ENCODE results near the gene POLK. TPM values are rescaled to one million over a fixed set of nuclear protein-coding genes. Genes with fewer than 3 reads are reported as not detected.

The POLK gene
- total and polyA plus RNA-seq, 2 experiments from 2014 or later, result 22.2 to 25.7 TPM

DNA sequence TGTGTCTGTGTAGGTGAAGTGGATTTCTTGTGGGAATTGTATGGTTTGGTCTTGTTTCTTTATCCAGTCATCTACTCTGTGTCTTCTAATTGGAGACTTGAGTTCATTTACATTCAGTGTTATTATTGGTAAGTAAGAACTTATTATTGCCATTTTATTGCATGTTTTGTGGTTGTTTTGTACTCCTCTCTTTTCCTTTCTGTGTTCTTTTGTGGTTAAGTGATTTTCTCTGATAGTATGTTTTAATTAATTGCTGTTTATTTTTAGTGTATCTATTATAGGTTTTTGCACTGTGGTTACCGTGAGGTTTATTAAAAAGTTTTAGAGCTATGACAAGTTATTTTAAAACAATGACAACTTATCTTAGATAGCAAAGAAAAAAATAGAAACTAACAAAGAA lies 8.1 kb downstream of the POLK start:
- H3K79me2 ChIP-seq (ENCODE audit: insufficient read depth), result peaks cover 100% of the 10 kb centered on the region
- 0 out of 2 replicates have a peak, but pooled peaks cover 7% of the 10 kb centered on the region for H4K20me1 ChIP-seq (ENCODE audit: insufficient read depth)
- 100% methylated on average over 1 of the region's 1 CpG for WGBS, 2 experiments (ENCODE audit: low coverage in 1 of 2, low lambda C conversion rate in 2 of 2, missing lambda C conversion rate in 2 of 2)
- no peak overlapping the region for H3K4me3 ChIP-seq
- H3K4me2 ChIP-seq (ENCODE audit: unreplicated experiment), result no peak overlapping the region
- no peaks in the 10 kb centered on the region for H3K9me2 ChIP-seq (ENCODE audit: insufficient read depth)
- no peaks in the 10 kb centered on the region for H3K27me3 ChIP-seq (replicated peaks; ENCODE audit: insufficient read depth)
- in situ Hi-C loops (cut with MboI), result no loop called here
- H3K27ac ChIP-seq, result no peak overlapping the region
- no peak overlapping the region for H2AFZ ChIP-seq
- no peak for TF ChIP-seq EZH2phosphoT487 (IDR thresholded peaks at IDR 0.05; ENCODE audit: insufficient read depth, low read depth)
- TF ChIP-seq EZH2 (IDR thresholded peaks at IDR 0.05; ENCODE audit: insufficient read depth, poor library complexity, severe bottlenecking), result no peak
- no peak overlapping the region for H3K9ac ChIP-seq
- peaks cover 14% of the 10 kb centered on the region; the same call in 1 of the 2 replicates for H3K36me3 ChIP-seq (ENCODE audit: low read depth)
- no peaks in the 10 kb centered on the region for H3F3A ChIP-seq (ENCODE audit: insufficient read depth)
- peaks cover 15% of the 10 kb centered on the region for H3K4me1 ChIP-seq (ENCODE audit: insufficient read depth)
- no peak for DNase-seq
- H3K9me3 ChIP-seq (ENCODE audit: low read depth), result no peaks in the 10 kb centered on the region

DNA sequence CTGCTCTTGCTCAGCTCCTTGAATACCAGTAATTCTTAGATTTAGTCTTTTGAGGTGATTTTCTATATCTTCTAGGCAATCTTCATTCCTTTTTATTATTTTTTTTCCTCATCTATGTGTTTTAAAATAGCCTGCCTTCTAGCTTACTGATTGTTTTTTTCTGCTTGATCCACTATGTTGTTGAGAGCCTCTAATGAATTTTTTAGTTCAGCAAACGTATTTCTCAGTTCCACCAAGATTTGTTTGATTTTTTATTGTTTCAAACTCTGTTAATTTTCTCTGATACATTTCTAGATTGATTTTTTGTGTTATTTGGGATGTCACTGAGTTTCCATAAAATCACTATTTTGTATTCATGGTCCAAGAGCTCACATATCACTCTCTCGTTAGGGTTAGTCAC lies 9.5 kb downstream of the POLK start:
- H4K20me1 ChIP-seq (ENCODE audit: insufficient read depth), result 0 out of 2 replicates have a peak, but pooled peaks cover 7% of the 10 kb centered on the region
- peaks cover 100% of the 10 kb centered on the region for H3K79me2 ChIP-seq (ENCODE audit: insufficient read depth)
- H3K27me3 ChIP-seq (replicated peaks; ENCODE audit: insufficient read depth), result no peaks in the 10 kb centered on the region
- H2AFZ ChIP-seq, result no peak overlapping the region
- no peak overlapping the region for H3K4me3 ChIP-seq
- no peak overlapping the region for H3K27ac ChIP-seq
- H3K9me2 ChIP-seq (ENCODE audit: insufficient read depth), result no peaks in the 10 kb centered on the region
- no peak overlapping the region for H3K4me2 ChIP-seq (ENCODE audit: unreplicated experiment)
- no peak for DNase-seq
- no peaks in the 10 kb centered on the region for H3F3A ChIP-seq (ENCODE audit: insufficient read depth)
- H3K36me3 ChIP-seq (ENCODE audit: low read depth), result peaks cover 14% of the 10 kb centered on the region; the same call in 1 of the 2 replicates
- TF ChIP-seq EZH2 (IDR thresholded peaks at IDR 0.05; ENCODE audit: insufficient read depth, poor library complexity, severe bottlenecking), result no peak
- TF ChIP-seq EZH2phosphoT487 (IDR thresholded peaks at IDR 0.05; ENCODE audit: insufficient read depth, low read depth), result no peak
- H3K9ac ChIP-seq, result no peak overlapping the region
- 97 to 100% methylated on average over 2 of the region's 2 CpGs for WGBS, 2 experiments (ENCODE audit: low coverage in 1 of 2, low lambda C conversion rate in 2 of 2, missing lambda C conversion rate in 2 of 2)
- H3K4me1 ChIP-seq (ENCODE audit: insufficient read depth), result peaks cover 15% of the 10 kb centered on the region
- in situ Hi-C loops (cut with MboI), result no loop called here
- no peaks in the 10 kb centered on the region for H3K9me3 ChIP-seq (ENCODE audit: low read depth)

DNA sequence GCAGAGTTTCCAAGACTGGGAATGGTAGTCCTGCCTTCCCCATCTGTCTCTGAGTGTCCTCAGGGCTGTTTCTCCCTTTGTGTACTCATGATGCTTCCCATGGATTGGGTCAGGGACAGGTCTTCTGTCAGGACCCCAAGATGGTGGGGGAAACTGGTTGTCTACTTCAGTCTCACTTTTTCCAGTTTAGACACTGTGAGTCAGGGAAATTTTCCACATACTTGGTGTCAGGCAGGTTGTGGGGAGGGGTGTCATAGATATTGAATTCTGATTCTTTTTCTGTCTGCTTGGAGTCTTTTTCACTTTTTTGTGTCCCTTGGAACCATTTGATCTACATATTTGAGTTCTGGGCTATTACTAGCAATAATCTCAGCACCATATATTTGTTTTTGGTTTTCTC lies 10.3 kb downstream of the POLK start:
- no peak overlapping the region for H3K4me3 ChIP-seq
- 0 out of 2 replicates have a peak, but pooled peaks cover 7% of the 10 kb centered on the region for H4K20me1 ChIP-seq (ENCODE audit: insufficient read depth)
- peak overlapping the region; percentile 66 for H3K4me2 ChIP-seq (ENCODE audit: unreplicated experiment)
- in situ Hi-C loops (cut with MboI), result no loop called here
- TF ChIP-seq EZH2 (IDR thresholded peaks at IDR 0.05; ENCODE audit: insufficient read depth, poor library complexity, severe bottlenecking), result no peak
- DNase-seq, result peak; percentile 33
- H3K9me2 ChIP-seq (ENCODE audit: insufficient read depth), result no peaks in the 10 kb centered on the region
- peaks cover 100% of the 10 kb centered on the region for H3K79me2 ChIP-seq (ENCODE audit: insufficient read depth)
- peak overlapping the region; percentile 28 for H3K27ac ChIP-seq
- no peaks in the 10 kb centered on the region for H3K27me3 ChIP-seq (replicated peaks; ENCODE audit: insufficient read depth)
- H3F3A ChIP-seq (ENCODE audit: insufficient read depth), result no peaks in the 10 kb centered on the region
- H2AFZ ChIP-seq, result no peak overlapping the region
- no peaks in the 10 kb centered on the region for H3K9me3 ChIP-seq (ENCODE audit: low read depth)
- no peak overlapping the region for H3K9ac ChIP-seq
- H3K36me3 ChIP-seq (ENCODE audit: low read depth), result peaks cover 14% of the 10 kb centered on the region; the same call in 1 of the 2 replicates
- H3K4me1 ChIP-seq (ENCODE audit: insufficient read depth), result peaks cover 15% of the 10 kb centered on the region

DNA sequence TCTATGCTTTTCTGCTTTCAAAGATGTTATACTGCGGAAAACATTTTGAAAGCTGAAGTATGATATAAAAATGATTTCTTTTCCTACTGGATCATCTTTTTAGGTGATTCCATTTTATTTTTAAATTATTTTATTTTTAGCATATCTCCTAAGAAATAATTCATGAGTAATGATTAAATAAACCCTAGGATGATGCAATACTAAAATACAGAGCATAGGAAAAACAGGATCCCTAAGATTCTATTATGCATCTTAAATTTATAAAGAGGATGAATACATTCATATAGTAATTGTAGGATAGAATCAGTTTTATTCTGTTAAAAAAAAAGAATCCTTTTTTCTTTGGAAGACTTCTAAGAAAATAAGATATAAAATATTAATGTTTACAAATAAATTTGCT lies 10.9 kb downstream of the POLK start:
- H3K4me3 ChIP-seq, result no peak overlapping the region
- H2AFZ ChIP-seq, result no peak overlapping the region
- TF ChIP-seq EZH2 (IDR thresholded peaks at IDR 0.05; ENCODE audit: insufficient read depth, poor library complexity, severe bottlenecking) (no peak), EZH2phosphoT487 (IDR thresholded peaks at IDR 0.05; ENCODE audit: insufficient read depth, low read depth) (no peak)
- 89 to 96% methylated on average over 1 of the region's 1 CpG for WGBS, 2 experiments (ENCODE audit: low coverage in 1 of 2, low lambda C conversion rate in 2 of 2, missing lambda C conversion rate in 2 of 2)
- peak; percentile 31 for DNase-seq
- H3K27me3 ChIP-seq (replicated peaks; ENCODE audit: insufficient read depth), result no peaks in the 10 kb centered on the region
- H3K36me3 ChIP-seq (ENCODE audit: low read depth), result peaks cover 14% of the 10 kb centered on the region; the same call in 1 of the 2 replicates
- peaks cover 100% of the 10 kb centered on the region for H3K79me2 ChIP-seq (ENCODE audit: insufficient read depth)
- 0 out of 2 replicates have a peak, but pooled peaks cover 7% of the 10 kb centered on the region for H4K20me1 ChIP-seq (ENCODE audit: insufficient read depth)
- in situ Hi-C loops (cut with MboI), result no loop called here
- peak overlapping the region; percentile 66 for H3K4me2 ChIP-seq (ENCODE audit: unreplicated experiment)
- H3K9me2 ChIP-seq (ENCODE audit: insufficient read depth), result no peaks in the 10 kb centered on the region
- no peaks in the 10 kb centered on the region for H3F3A ChIP-seq (ENCODE audit: insufficient read depth)
- H3K9me3 ChIP-seq (ENCODE audit: low read depth), result no peaks in the 10 kb centered on the region
- peak overlapping the region; percentile 28 for H3K27ac ChIP-seq
- peaks cover 15% of the 10 kb centered on the region for H3K4me1 ChIP-seq (ENCODE audit: insufficient read depth)
- no peak overlapping the region for H3K9ac ChIP-seq

DNA sequence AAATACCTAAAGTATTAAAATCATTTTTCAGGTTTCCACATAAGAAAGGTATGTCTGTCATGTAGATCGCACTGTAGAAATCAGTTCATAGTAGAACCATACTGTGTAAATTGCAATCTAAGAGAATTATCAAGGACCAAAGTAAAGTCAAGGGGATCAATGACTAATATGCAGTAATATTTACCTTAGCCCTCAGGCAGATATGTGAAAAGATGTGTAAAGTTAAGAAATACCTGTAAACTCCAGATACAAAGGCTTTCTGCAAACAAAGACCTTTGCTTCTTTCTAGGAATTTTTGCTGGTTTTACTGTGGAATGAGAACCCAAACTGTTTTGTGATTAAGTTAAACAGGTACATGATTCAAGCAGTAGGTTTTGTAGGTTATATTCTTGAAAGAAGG lies 11.6 kb downstream of the POLK start:
- peaks cover 15% of the 10 kb centered on the region for H3K4me1 ChIP-seq (ENCODE audit: insufficient read depth)

More for the DNA sequence above, 11.6 kb downstream of the POLK start:
- peaks cover 100% of the 10 kb centered on the region for H3K79me2 ChIP-seq (ENCODE audit: insufficient read depth)
- H2AFZ ChIP-seq, result no peak overlapping the region
- no peak overlapping the region for H3K27ac ChIP-seq
- in situ Hi-C loops (cut with MboI), result no loop called here
- TF ChIP-seq EZH2phosphoT487 (IDR thresholded peaks at IDR 0.05; ENCODE audit: insufficient read depth, low read depth) (no peak), EZH2 (IDR thresholded peaks at IDR 0.05; ENCODE audit: insufficient read depth, poor library complexity, severe bottlenecking) (no peak)
- no peaks in the 10 kb centered on the region for H3K9me2 ChIP-seq (ENCODE audit: insufficient read depth)
- H3K9ac ChIP-seq, result no peak overlapping the region
- peak overlapping the region; percentile 66 for H3K4me2 ChIP-seq (ENCODE audit: unreplicated experiment)
- H3K36me3 ChIP-seq (ENCODE audit: low read depth), result peaks cover 14% of the 10 kb centered on the region; the same call in 1 of the 2 replicates
- H4K20me1 ChIP-seq (ENCODE audit: insufficient read depth), result 0 out of 2 replicates have a peak, but pooled peaks cover 3% of the 10 kb centered on the region
- no peak overlapping the region for H3K4me3 ChIP-seq
- no peaks in the 10 kb centered on the region for H3K27me3 ChIP-seq (replicated peaks; ENCODE audit: insufficient read depth)
- H3K9me3 ChIP-seq (ENCODE audit: low read depth), result no peaks in the 10 kb centered on the region
- 98 to 100% methylated on average over 1 of the region's 1 CpG for WGBS, 2 experiments (ENCODE audit: low coverage in 1 of 2, low lambda C conversion rate in 2 of 2, missing lambda C conversion rate in 2 of 2)
- DNase-seq, result no peak
- no peaks in the 10 kb centered on the region for H3F3A ChIP-seq (ENCODE audit: insufficient read depth)
